HL-60/S4 treated with retinoic acid at 250 ng/mL for 4 days and 3 days (cell line): Measurements from ENCODE around the gene FARP2.
"Not testable (repeated sequence)": the region's sequence is repeated elsewhere in the genome, so short reads cannot be mapped to it uniquely, and the experiment has no call there.

Experiments used
- in situ Hi-C: fragments of 300-500 bp; cut with MboI; formaldehyde crosslinking; loops from 2 replicates; pipeline ENCODE4 v1.7.0; 2022; ENCODE audit warnings: low sequenced_read_pairs

FARP2 gene, protein sequence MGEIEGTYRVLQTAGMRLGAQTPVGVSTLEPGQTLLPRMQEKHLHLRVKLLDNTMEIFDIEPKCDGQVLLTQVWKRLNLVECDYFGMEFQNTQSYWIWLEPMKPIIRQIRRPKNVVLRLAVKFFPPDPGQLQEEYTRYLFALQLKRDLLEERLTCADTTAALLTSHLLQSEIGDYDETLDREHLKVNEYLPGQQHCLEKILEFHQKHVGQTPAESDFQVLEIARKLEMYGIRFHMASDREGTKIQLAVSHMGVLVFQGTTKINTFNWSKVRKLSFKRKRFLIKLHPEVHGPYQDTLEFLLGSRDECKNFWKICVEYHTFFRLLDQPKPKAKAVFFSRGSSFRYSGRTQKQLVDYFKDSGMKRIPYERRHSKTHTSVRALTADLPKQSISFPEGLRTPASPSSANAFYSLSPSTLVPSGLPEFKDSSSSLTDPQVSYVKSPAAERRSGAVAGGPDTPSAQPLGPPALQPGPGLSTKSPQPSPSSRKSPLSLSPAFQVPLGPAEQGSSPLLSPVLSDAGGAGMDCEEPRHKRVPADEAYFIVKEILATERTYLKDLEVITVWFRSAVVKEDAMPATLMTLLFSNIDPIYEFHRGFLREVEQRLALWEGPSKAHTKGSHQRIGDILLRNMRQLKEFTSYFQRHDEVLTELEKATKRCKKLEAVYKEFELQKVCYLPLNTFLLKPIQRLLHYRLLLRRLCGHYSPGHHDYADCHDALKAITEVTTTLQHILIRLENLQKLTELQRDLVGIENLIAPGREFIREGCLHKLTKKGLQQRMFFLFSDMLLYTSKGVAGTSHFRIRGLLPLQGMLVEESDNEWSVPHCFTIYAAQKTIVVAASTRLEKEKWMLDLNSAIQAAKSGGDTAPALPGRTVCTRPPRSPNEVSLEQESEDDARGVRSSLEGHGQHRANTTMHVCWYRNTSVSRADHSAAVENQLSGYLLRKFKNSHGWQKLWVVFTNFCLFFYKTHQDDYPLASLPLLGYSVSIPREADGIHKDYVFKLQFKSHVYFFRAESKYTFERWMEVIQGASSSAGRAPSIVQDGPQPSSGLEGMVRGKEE

DNA sequence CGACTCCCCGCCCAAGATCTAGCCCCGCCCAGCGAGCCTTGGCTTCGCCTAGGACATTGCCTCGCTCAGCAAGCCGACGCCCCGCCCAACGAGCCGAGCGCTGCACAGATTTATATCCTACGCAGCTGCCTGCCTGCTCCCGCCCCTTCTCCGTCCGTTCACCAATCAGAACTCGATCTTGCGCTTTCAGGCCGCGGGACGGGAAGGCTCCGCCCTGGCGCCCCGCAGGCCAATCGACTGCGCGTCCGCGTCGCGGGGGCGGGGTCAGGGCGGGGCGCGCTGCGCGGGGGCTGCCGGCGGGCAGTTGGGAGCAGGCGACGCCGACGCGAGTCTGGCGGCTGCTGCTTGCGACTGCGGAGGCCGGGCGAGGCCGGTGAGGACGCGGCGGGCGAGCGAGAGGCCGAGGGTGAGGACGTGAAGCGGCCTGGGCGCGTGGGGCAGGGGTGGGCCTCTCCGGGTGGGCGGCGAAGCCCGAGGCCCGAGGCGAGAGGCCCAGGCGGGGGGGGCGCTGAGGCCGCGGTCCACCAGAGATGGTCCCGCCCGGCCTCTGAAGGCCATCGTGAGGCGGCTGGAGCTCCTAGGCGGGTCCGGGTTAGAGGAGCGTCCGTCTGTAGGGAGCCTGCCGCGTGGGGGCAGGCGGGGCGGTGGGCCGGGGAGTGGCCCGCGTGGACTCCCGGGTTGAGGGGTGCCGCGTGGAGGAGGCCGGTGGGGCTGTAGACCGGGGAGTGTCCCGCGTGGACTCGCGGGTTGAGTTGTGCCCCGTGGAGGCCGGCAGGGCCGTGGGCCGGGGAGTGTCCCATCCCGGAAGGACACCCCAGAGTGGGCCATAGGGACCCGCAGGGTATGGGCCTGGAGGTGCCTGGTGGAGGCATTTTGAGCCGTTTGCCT, at the start of gene FARP2:
FARP2 (plus strand) TSS at position 303 of the 888 bp plus-strand sequence. CDS start 16,823 bp downstream, outside the sequence.
- in situ Hi-C loops: no loop called here

DNA sequence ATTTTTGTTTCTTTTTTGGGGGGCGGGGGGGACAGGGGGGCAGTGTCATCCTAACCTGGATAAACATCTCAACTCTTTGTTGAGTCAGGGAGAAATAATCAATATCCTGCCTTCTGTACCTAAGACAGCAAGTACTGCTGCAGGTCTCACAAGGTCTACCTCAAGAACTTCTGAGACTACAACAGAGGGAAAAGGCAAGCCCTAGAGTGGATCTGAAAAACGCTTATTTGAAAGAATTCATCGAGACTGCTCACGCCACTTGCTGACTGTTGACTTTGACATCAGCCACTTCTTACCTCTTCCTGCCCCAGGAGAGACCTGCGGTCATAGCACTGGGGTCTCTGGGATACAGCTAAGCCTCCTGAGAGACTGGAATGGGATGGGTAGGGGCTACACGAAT, 49.0 kb upstream of the FARP2 start:
- in situ Hi-C loops: no loop called here

DNA sequence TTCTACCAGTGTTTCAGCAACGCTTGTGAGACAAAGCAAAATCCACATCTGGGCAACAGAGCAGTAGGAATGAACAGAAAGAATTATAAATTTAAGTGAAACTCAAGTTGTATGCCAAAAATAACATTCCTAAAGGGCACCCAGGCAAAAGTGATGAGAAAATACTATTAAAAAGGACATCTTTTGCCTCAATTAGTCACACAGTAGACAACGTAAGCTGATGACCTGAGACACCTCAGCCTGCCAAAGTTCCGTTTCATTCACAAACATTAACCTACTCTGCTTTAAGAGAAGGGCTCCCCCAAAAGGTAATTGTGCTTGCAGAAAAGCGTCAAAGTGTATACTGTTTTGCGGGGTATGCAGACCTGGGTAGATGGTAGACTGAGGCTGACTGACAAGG, 47.8 kb upstream of the FARP2 start:
- in situ Hi-C loops: no loop called here

DNA sequence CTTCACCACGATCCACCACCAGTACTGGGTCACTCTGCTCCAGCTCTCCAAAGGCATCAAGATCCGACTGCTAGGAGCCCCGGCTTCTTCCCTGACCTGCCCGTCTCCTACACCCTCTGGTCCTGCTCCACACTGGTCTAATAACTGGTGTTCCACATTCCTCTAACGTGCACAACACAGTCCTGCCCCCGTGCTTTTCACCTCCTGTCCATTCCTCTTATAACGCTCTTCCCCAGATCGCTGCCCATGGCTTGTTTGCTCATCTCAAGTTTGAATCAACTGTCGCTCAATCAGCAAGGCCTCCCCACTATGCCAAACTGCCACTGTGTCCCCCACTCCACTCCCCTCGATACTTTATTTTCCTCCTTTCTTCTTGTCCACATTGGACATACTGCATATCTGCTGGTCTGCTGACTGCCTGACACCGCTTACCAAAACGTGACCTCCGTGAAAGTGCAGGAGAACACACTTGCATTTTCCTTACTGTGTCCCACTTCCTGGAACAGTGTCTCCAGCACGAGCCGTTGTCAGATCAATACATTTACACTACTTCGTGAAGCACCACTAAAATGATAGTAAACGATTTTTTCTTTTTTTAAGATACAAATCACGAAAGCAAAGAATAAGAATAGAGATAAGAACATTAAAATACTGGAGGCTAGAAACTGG, 47.1 kb upstream of the FARP2 start:
- in situ Hi-C loops: no loop called here

DNA sequence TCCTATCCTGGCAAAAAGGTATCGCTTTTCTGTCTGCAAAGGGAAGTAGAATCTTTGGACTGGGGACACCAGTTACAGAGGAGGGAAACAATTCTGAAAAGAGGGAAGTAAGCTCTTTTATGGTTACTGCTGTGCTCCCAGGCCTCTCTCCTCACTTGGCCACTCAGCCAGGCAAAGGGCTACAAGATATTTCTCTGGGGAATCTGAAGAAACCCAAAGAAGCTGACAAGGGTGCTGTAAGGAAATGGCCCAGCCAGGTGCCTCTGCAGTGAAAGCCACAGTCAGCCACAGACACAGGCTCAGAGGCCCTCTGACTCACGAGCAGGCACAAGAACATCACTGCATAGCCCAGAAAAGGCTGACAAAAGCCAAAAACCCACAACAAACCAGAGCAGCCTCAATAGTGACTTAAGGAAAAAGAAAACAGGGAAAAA, 46.4 kb upstream of the FARP2 start:
- in situ Hi-C loops: no loop called here

DNA sequence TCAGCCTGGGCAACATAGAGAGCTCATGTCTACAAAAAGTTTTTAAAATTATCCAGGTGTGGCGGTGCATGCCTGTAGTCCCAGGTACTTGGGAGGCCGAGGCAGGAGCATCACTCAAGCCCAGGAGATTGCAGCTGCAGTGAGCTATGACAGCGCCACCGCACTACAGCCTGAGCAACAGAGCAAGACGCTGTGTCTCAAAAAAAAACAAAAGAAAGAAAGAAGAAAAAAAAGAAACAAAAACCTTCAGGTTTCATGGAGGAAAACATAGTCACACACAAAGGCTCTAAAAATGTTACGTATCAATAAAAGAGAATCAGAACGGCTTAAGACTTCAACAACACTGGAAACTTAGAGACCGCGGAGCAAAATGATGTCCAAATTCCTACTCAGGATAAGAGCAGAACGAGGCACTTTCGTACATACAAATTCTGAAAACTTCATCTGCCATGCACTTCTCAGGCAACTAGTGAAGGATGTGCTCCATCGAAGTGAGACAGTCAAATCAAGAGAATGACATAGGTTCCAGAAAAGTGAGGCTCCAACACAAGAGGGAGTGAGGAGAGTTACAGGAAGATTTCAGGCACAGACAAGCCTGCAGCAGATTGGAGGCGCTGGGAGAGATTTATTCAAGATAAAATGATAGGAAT, 45.0 kb upstream of the FARP2 start:
- in situ Hi-C loops: no loop called here

DNA sequence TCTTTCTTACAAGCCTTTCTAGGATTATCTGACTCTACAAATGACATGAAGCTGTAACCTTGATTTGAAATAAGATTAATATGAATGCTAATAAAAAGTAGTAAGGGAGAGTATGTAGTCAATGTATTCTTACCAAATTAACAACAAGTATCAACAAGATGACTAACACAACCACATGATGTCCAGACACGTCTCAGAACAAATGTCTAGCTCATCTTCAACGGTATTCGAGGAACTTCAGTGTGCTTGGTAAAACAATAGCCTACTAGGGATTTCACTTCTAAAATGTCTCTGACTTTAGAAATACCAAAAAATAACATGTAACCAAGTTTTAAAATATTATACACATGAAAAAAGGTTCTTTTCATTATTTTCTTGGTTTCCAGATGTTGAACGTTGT, 44.0 kb upstream of the FARP2 start:
- in situ Hi-C loops: no loop called here

DNA sequence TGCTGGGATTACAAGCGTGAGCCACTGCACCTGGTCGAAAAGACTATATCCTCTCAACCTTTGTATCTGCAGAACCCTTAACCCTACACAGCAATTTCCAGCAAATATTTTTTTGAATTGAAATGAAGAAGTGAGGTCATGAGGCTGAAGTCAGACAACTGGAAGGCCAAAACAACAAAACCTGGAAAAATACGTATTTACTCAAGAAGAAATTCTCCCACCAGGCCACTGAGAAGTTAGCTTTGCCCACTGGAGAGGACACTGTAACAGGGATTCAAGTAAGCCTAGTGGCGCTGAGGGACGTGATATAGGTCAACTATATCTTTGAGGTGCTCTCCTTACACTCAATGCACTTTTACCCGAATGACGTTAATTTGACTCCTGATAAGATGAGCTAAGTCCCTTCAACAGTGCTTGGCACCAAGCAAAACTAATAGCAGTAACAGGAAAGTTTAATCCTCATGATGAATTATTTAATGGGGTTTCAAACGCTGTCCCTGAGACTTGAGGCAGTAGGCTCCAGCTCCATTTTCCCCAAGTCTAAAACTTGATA, 42.5 kb upstream of the FARP2 start:
- in situ Hi-C loops: no loop called here

DNA sequence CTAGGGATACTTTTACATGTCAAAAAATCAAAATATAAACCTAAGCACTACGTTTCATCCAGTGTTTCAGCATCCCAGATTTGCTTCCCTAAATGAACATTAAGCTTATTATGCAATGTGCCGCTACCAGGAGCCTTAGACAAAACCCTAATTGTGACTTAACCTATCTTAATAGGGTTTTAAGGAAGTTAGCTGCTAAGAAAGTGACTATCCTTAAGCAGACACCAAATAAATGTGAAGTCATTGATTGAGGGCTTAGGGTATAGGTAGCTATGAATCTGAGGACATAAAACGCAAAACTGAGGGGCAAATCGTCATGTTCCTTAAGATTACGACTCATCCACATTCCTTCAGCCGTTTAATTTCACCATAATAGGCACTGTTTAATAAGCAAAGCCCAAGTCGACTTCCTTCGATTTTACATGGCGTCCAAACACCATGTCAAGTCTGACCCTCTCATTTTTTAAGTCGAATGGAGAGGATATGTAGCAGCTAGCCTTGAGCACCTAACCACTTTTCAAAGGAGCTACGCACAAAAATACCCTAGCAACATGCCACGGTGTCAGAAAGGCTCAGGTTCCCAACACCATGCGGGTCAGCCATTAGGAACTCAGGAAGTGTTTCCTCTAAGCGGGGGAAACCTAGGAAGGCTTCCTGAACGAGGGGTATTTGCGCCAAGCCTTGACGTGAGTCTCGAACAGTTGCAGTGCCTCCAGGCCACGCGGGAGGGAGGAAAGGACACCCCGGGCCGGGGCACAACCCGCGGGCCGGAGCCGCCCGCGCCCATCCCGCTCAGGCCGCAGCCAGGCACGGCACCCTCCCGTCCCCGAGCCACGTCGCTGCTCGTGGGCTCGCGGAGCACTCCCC, 41.6 kb upstream of the FARP2 start:
- in situ Hi-C loops: no loop called here

DNA sequence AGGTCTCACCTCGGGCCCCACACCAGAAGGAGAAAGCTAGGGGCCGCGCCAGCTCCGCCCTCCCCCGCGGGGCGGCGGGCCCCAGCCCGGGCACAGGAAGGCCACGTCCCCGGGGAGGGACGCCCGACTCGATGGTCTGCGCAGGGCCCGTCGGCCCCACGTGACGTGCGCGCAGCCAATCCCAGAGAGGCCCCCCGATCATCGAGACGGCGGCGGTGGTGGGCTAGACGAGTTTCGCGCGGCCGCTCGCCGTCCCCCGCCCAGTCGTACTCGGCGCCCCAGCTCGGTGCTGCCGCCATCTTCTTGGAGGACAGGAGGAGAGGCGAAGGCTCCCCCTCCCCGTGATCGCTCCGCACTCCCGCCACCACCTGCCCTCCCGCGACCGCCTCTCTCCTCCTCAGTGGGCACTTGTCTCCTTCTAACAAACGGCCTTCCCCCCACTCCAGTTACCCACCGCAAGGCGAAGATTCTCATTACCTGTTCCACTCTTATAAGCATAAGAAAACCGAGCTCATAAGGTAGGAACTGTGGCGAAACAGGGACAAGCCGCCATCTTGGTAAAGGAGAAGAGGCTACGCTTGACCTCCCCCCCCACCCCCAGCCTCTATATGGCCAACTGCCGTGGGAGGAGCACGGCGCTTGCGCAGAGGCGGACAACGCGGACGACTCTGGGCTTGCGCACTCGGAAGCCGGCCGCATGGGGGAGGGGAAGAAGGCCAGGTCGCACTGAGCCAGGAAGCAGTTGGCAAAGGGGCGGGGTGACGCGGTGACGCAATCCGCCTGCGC, 40.8 kb upstream of the FARP2 start, which contains the start of gene HDLBP:
HDLBP (minus strand) TSS at position 580 of the 786 bp plus-strand sequence. CDS start 48,803 bp downstream, outside the sequence.
- in situ Hi-C loops: no loop called here

DNA sequence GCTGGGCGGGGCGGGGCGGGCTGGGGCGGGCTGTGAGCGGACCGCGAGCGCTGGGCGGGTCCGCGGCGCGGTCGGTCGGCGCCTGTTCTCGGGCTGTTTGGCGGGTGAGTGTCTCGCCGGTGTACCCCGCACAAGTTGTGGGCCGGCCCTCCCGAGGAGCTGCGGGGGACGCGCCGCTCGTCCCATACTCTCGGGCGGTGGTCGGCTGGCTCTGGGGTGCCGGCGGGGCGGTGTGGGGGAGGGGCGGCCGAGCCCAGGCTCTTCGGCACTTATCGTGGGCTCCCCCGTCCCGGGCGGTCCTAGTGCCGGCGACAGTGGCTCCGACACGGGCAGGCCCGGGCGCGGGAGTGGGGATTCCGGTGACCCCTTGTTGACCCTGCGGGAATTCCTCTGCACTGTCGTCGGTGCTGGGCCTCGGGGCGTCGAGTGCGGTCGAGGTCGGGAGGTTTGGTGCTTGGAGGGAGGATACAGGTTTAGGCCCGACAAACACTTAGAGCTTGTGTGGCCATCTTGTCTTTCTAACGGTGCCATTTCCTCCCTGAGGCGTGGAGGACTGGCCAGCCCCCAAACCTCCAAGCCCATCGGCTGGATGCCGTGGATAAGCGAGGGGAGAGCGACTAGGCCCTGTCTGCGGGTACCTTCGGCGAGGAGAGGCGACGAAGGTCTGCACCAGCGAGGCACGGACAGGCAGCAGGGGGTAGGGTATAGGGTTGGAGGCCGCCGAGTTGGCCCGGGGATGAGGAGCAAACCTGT, 40.0 kb upstream of the FARP2 start, which contains the start of gene SEPTIN2:
SEPTIN2 (plus strand) TSS at position 47 of the 753 bp plus-strand sequence. CDS start 8,308 bp downstream, outside the sequence.
- in situ Hi-C loops: no loop called here

DNA sequence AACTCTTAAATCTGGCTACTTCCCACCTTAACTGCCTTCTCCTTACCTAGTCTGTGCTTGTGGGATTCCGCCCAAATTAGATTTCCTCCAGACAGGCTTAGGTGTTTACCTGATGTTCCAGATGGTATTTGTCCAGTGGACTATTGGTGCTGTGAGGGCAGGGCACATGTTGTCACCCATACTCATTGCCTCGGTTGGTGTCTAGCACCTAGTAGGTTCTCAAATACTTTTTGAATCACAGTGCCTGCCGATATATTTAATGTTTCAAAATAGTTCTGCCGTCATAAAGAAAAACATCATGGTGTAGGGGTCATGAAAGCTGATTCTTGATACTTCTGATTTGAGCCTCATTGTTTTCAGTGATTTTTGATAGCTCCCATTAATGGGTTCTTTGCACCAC, 39.3 kb upstream of the FARP2 start:
- in situ Hi-C loops: no loop called here

DNA sequence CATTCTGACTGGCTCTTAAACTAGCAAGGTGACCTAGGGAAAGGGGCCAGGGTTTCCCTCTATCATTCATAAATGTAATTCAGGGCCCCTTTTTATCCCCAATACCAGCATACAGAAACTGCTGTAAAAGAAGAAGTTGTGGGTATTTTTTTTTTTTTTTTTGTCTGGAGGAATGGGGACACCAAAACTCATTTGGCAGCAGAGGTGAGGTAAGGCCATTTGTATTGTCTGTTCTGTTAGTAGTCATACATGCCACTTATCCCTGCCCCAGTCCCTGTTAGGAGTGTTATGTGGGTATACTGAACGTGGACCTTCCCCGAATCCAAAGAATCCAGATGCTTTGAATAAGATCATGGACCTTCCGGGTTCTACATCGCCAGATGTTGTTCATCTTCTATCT, 38.7 kb upstream of the FARP2 start:
- in situ Hi-C loops: no loop called here

DNA sequence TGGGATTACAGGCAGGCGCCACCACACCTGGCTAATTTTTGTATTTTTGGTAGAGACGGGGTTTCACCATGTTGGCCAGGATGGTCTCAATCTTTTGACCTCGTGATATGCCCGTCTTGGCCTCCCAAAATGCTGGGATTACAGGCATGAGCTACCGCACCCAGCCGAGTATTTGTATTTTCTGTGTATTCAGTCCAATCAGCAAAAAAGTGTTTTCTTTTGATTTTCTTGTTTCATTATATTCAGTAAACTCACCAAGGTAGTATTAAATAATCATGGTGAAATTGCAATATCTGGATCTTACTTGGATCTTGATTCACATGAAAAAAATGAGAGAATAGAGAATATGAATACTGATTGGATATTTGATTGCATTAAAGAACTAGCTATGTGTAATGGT, 37.3 kb upstream of the FARP2 start:
- in situ Hi-C loops: not testable (repeated sequence)

DNA sequence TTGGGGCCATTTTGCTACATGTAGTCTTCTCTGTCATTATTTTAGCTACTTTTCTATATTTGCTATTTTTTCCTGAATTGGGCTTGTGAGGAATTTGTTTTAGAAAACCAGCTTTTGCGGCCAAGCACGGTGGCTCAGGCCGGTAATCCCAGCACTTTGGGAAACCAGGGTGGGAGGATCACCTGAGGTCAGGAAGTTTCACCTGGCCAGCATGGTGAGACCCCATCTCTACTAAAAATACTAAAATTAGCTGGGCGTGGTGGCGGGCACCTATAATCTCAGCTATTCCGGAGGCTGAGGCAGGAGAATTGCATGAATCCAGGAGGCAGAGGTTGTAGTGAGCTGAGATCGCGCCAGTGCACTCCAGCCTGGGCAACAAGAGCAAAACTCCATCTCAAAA, 35.7 kb upstream of the FARP2 start:
- in situ Hi-C loops: no loop called here

DNA sequence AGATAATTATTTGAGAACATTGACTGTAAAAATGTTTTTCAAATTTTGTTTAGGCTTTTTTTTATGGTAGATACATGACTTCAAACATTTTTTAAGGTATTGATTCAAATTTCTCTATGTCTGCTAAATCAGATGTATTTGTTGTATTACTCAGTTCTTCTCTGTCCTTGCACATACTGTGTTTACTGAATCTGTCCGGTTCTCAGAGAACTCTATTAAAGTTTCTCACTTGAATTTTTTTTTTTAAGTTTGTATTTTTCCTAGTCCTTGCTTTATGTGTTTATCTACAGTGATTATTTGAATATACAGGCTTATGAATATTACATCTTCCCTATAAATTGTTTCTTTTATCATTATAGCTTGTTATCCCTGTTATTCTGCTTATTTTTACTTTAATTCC, 35.1 kb upstream of the FARP2 start:
- in situ Hi-C loops: no loop called here

DNA sequence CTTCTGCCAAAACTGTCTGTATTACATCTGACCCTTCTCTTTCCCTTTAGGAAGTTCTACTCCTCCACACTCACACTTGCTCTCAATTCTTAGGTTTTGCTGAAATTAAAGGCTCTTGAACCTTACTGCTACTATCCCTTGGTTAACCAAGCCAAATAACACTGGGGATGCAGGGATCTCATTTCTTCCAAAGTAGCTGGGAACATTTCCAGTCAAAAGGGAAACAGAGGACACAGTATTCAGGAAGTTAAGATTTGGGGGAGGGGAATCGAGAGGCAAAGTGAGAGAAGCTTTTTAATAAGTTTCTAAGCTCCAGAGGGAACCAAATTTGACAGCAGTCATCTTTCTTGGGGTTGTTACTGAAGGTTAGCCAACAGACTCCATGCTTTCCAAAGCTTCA, 34.2 kb upstream of the FARP2 start:
- in situ Hi-C loops: no loop called here
